Neural cell (in vitro differentiated cells): Measurements from ENCODE around the gene CTDP1. TPM values are rescaled to one million over a fixed set of nuclear protein-coding genes. Genes with fewer than 3 reads are reported as not detected.

Experiments used
- H2AFZ ChIP-seq: fragments of 200-600, 300-800 bp; sonication (generic), shearing (Covaris generic); 2 replicates; pipeline ENCODE4 v1.6.0; 2014; ENCODE audit warnings: low read depth, mild to moderate bottlenecking, antibody characterized with exemption, low read length, moderate library complexity
- H3F3A ChIP-seq: fragments of 200-600 bp; shearing (Covaris generic); 2 replicates; pipeline ENCODE4 v1.6.1; 2016; ENCODE audit warnings: mild to moderate bottlenecking, moderate library complexity, mixed read lengths, antibody characterized with exemption, low read length; ENCODE audit not compliant: insufficient read depth, poor library complexity, severe bottlenecking
- H3K27ac ChIP-seq: fragments of 200-600, 300-800 bp; sonication (generic), shearing (Covaris generic); 2 replicates; pipeline ENCODE4 v1.5.1; 2014; ENCODE audit warnings: mild to moderate bottlenecking, low read length, moderate library complexity
- H3K27me3 ChIP-seq: fragments of 300-800, 200-600 bp; sonication (generic), shearing (Covaris generic); 2 replicates; pipeline ENCODE4 v1.6.0; 2014; ENCODE audit warnings: mild to moderate bottlenecking, low read depth, low read length, moderate library complexity; ENCODE audit not compliant: insufficient read depth
- H3K36me3 ChIP-seq: fragments of 300-800, 200-600 bp; sonication (generic), shearing (Covaris generic); 2 replicates; pipeline ENCODE4 v1.5.1; 2014; ENCODE audit warnings: mild to moderate bottlenecking, antibody characterized with exemption, low read length, moderate library complexity; ENCODE audit not compliant: insufficient read depth
- H3K4me2 ChIP-seq: fragments of 300-800, 200-600 bp; sonication (generic), shearing (Covaris generic); 2 replicates; pipeline ENCODE4 v1.6.0; 2014; ENCODE audit warnings: mild to moderate bottlenecking, low read length
- H3K4me3 ChIP-seq: fragments of 300-800, 200-600 bp; sonication (generic), shearing (Covaris generic); 2 replicates; pipeline ENCODE4 v1.5.1; 2014; ENCODE audit warnings: mild to moderate bottlenecking, low read length, moderate library complexity
- H3K79me2 ChIP-seq: fragments of 200-600 bp; shearing (Covaris generic); replicated peaks from 2 replicates; pipeline ENCODE4 v1.6.0; 2014; ENCODE audit warnings: mild to moderate bottlenecking, low read length, moderate library complexity; ENCODE audit not compliant: insufficient read depth
- H3K9ac ChIP-seq: fragments of 300-800, 200-600 bp; sonication (generic), shearing (Covaris generic); 2 replicates; pipeline ENCODE4 v1.6.1; 2016; ENCODE audit warnings: mild to moderate bottlenecking, low read length, mixed read lengths
- H3K9me2 ChIP-seq: fragments of 200-600 bp; shearing (Covaris generic); 2 replicates; pipeline ENCODE4 v1.6.1; 2016; ENCODE audit warnings: mild to moderate bottlenecking, low read length, mixed read lengths; ENCODE audit not compliant: insufficient read depth
- H3K9me3 ChIP-seq: fragments of 200-600, 300-800 bp; sonication (generic), shearing (Covaris generic); 2 replicates; pipeline ENCODE4 v1.6.1; 2016; ENCODE audit warnings: mild to moderate bottlenecking, mixed run types, low read length, moderate library complexity, mixed read lengths
- H4K20me1 ChIP-seq: fragments of 200-600 bp; shearing (Covaris generic); 2 replicates; pipeline ENCODE4 v1.6.1; 2016; ENCODE audit warnings: mild to moderate bottlenecking, mixed run types; ENCODE audit not compliant: insufficient read depth
- EP300 ChIP-seq: fragments of 450-650 bp; conservative IDR thresholded peaks from 2 replicates; pipeline ENCODE4 v1.6.1; 2014; ENCODE audit warnings: antibody characterized with exemption, mild to moderate bottlenecking, moderate library complexity; ENCODE audit not compliant: poor library complexity, severe bottlenecking
- EZH2 ChIP-seq: fragments of 200-600, 300-800 bp; shearing (Covaris generic), sonication (generic); IDR thresholded peaks from 2 replicates; pipeline ENCODE4 v1.6.1; 2014; ENCODE audit warnings: antibody characterized with exemption, low read length, borderline replicate concordance, mild to moderate bottlenecking; ENCODE audit not compliant: insufficient read depth, poor library complexity, severe bottlenecking
- MXI1 ChIP-seq: fragments of 450-650 bp; conservative IDR thresholded peaks from 2 replicates; pipeline ENCODE4 v1.6.1; 2014; ENCODE audit warnings: antibody characterized with exemption, mild to moderate bottlenecking; ENCODE audit not compliant: poor library complexity, severe bottlenecking
- POLR2AphosphoS5 ChIP-seq: IDR thresholded peaks from 2 replicates; pipeline ENCODE4 v1.6.1; 2012
- RAD21 ChIP-seq: fragments of 450-650 bp; conservative IDR thresholded peaks from 2 replicates; pipeline ENCODE4 v1.6.1; 2014; ENCODE audit warnings: antibody characterized with exemption, mild to moderate bottlenecking, moderate library complexity
- SMC3 ChIP-seq: fragments of 450-650 bp; conservative IDR thresholded peaks from 2 replicates; pipeline ENCODE4 v1.6.1; 2014; ENCODE audit warnings: antibody characterized with exemption, mild to moderate bottlenecking, moderate library complexity; ENCODE audit not compliant: poor library complexity
- TAF1 ChIP-seq: IDR thresholded peaks from 2 replicates; pipeline ENCODE4 v1.6.1; 2012; ENCODE audit warnings: low read depth
- polyA plus RNA-seq: library from polyadenylated mRNA; depleted of rRNA; stranded (reverse); fragments of >200 nt; gene quantifications from 2 replicates; pipeline ENCODE4 v1.2.3, GENCODE V29; 2014
- TF ChIP-seq, protein P1 (sequence below): IDR thresholded peaks from 2 replicates; pipeline ENCODE4 v1.6.1; 2012; ENCODE audit warnings: borderline replicate concordance
- TF ChIP-seq, protein P2 (sequence below): fragments of 450-650 bp; IDR thresholded peaks from 2 replicates; pipeline ENCODE4 v1.5.1; 2014; ENCODE audit warnings: antibody characterized with exemption, mild to moderate bottlenecking, moderate library complexity; ENCODE audit not compliant: poor library complexity, severe bottlenecking

CTDP1 gene
- polyA plus RNA-seq, 1 donor from 2014 or later = 22.3 TPM

DNA sequence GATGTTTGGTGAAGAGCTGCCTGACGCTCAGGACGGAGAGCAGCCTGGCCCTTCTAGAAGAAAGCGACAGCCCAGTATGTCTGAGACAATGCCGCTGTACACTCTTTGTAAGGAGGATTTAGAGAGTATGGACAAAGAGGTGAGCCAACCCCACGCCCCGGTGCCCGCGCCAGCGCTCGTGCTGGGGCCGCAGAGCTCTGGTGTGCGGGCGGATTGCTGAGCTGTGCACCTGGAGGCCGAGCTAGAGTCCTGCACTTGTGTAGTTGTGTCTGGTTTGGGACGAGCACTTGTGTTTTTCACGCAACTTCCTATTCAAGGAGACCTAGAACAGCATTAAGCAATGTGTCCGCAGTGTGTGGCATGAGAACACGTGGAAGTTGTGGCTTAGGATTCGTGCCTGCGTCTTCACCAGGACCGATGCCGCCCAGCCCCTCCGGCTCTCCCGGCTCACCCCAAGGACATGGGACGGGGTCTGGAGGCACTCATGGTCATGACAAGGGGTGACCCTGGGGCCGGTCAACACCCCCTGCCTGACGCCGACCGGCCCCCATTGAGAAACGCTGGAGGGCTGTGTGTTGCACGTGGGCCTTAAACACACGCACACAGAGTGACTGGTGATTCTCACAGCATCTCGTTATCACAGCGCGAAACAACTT, 49.5 kb downstream of the CTDP1 start (continued):
- no peak for TF ChIP-seq MXI1
- no peak for TF ChIP-seq TAF1

DNA sequence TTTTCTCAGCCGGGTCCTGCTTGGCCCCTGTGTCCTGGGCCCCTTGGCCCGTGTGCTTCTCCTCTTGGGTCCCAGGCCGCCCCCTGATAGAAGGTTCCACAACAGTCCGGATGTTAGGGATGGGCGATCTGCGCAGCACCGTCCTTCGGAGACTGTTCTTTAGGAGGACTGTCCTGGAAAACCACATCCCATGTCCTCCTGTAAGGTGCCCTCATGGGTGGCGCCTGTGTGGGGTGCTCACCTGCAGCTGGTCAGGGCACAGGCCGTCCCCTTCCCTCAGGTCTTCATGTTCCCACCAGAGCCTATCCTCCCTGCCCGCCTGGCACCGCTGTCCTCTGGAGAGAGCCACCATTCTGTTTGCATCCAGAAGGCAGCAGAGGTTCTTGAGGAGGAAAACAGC, 50.0 kb downstream of the CTDP1 start:
- TF ChIP-seq EP300 (no peak), POLR2AphosphoS5 (no peak), TAF1 (no peak), EZH2 (no peak), MXI1 (no peak), SMC3 (no peak), RAD21 (no peak)
- TF ChIP-seq, protein P1, sequence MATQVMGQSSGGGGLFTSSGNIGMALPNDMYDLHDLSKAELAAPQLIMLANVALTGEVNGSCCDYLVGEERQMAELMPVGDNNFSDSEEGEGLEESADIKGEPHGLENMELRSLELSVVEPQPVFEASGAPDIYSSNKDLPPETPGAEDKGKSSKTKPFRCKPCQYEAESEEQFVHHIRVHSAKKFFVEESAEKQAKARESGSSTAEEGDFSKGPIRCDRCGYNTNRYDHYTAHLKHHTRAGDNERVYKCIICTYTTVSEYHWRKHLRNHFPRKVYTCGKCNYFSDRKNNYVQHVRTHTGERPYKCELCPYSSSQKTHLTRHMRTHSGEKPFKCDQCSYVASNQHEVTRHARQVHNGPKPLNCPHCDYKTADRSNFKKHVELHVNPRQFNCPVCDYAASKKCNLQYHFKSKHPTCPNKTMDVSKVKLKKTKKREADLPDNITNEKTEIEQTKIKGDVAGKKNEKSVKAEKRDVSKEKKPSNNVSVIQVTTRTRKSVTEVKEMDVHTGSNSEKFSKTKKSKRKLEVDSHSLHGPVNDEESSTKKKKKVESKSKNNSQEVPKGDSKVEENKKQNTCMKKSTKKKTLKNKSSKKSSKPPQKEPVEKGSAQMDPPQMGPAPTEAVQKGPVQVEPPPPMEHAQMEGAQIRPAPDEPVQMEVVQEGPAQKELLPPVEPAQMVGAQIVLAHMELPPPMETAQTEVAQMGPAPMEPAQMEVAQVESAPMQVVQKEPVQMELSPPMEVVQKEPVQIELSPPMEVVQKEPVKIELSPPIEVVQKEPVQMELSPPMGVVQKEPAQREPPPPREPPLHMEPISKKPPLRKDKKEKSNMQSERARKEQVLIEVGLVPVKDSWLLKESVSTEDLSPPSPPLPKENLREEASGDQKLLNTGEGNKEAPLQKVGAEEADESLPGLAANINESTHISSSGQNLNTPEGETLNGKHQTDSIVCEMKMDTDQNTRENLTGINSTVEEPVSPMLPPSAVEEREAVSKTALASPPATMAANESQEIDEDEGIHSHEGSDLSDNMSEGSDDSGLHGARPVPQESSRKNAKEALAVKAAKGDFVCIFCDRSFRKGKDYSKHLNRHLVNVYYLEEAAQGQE = no peak
- TF ChIP-seq, protein P2, sequence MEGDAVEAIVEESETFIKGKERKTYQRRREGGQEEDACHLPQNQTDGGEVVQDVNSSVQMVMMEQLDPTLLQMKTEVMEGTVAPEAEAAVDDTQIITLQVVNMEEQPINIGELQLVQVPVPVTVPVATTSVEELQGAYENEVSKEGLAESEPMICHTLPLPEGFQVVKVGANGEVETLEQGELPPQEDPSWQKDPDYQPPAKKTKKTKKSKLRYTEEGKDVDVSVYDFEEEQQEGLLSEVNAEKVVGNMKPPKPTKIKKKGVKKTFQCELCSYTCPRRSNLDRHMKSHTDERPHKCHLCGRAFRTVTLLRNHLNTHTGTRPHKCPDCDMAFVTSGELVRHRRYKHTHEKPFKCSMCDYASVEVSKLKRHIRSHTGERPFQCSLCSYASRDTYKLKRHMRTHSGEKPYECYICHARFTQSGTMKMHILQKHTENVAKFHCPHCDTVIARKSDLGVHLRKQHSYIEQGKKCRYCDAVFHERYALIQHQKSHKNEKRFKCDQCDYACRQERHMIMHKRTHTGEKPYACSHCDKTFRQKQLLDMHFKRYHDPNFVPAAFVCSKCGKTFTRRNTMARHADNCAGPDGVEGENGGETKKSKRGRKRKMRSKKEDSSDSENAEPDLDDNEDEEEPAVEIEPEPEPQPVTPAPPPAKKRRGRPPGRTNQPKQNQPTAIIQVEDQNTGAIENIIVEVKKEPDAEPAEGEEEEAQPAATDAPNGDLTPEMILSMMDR = no peak
- no peaks in the 10 kb centered on the region for H3F3A ChIP-seq
- H3K9ac ChIP-seq = no peak overlapping the region
- no peaks in the 10 kb centered on the region for H4K20me1 ChIP-seq
- H3K9me2 ChIP-seq = no peaks in the 10 kb centered on the region
- H3K36me3 ChIP-seq = peaks cover 29% of the 10 kb centered on the region
- H3K9me3 ChIP-seq = peaks cover 9% of the 10 kb centered on the region
- no peak overlapping the region for H3K4me3 ChIP-seq
- H3K27ac ChIP-seq = no peak overlapping the region
- H3K4me2 ChIP-seq = no peak overlapping the region
- H3K27me3 ChIP-seq = no peaks in the 10 kb centered on the region
- H2AFZ ChIP-seq = no peak overlapping the region
- no peaks in the 10 kb centered on the region for H3K79me2 ChIP-seq

DNA sequence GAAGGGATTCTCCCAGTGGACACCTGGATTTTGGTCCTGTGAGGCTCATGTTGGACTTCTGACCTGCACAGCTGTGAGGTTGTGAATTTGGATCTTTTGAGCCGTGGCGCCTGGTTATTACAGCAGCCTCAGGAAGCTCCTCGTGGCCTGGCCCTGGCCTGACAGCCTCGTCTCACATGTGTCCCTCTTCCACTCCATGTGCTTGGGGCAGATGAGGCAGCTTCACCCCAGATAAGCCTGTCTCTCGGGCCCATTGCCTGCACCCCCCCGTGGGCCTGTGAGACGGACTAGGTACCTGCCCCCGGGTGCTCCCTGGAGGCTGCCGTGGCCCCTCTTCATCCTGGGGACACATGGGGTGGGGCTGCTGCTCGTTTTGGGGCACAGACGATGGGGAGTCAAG, 51.2 kb downstream of the CTDP1 start:
- Histone ChIP-seq H3K79me2 (no peaks in the 10 kb centered on the region), H3K9me3 (peaks cover 9% of the 10 kb centered on the region), H3K9ac (no peak overlapping the region), H3F3A (no peaks in the 10 kb centered on the region), H3K36me3 (peaks cover 26% of the 10 kb centered on the region), H4K20me1 (no peaks in the 10 kb centered on the region), H3K9me2 (no peaks in the 10 kb centered on the region), H2AFZ (no peak overlapping the region), H3K4me2 (no peak overlapping the region), H3K4me3 (no peak overlapping the region), H3K27me3 (no peaks in the 10 kb centered on the region), H3K27ac (no peak overlapping the region)
- TF ChIP-seq RAD21 (no peak), SMC3 (no peak), EP300 (no peak), POLR2AphosphoS5 (no peak), EZH2 (no peak), TAF1 (no peak)
- TF ChIP-seq, protein P2 = no peak
- TF ChIP-seq, protein P1 = no peak
